ENCODE results near the gene GLRX5.

- TF ChIP-seq CTCF (conservative IDR thresholded peaks at IDR 0.05 in 1 of 2, IDR thresholded peaks at IDR 0.05 in 1 of 2; ENCODE audit: extremely low read depth in 1 of 2, insufficient read depth in 1 of 2, low read depth in 1 of 2, low read length in 2 of 2) (no peak), EZH2 (IDR thresholded peaks at IDR 0.05; ENCODE audit: borderline replicate concordance, low read length) (no peak)
Measured at GRCh38 chr14:95562892-95563685, 28.2 kb downstream of the GLRX5 start.

Measured in mammary epithelial cell (primary cell).